Measurements from ENCODE around the gene STK24.

GRCh38 chr13:98443800-98444325 lies 133.0 kb downstream of the STK24 start:
- no peak for TF ChIP-seq EZH2phosphoT487 (IDR thresholded peaks at IDR 0.05; ENCODE audit: low read depth)
- TF ChIP-seq CTCF (IDR thresholded peaks at IDR 0.05; ENCODE audit: low read depth, low read length): no peak

All from OCI-LY3 (cell line).